ENCODE data around the gene LTC4S. TPM values are rescaled to one million over a fixed set of nuclear protein-coding genes. Genes with fewer than 3 reads are reported as not detected.

LTC4S gene
- total and polyA plus RNA-seq, 2 experiments from 2014 or later: 3.7 TPM; not detected in 1

GRCh38 chr5:179781846-179782245 lies 11.9 kb upstream of the LTC4S start:
- DNase-seq (ENCODE audit: low spot score): no peak
- Histone ChIP-seq H3K79me2 (no peaks in the 10 kb centered on the region), H4K20me1 (ENCODE audit: insufficient read depth, poor library complexity, severe bottlenecking) (no peaks in the 10 kb centered on the region), H3K36me3 (replicated peaks; ENCODE audit: insufficient read depth, low read depth) (no peaks in the 10 kb centered on the region), H3K4me1 (ENCODE audit: insufficient read depth) (no peaks in the 10 kb centered on the region), H3K9me3 (ENCODE audit: low read depth) (no peaks in the 10 kb centered on the region), H3K27me3 (no peaks in the 10 kb centered on the region), H3K27ac (no peak overlapping the region), H3K4me2 (no peak overlapping the region), H3K9me2 (replicated peaks; ENCODE audit: insufficient read depth) (no peaks in the 10 kb centered on the region), H2AFZ (no peak overlapping the region), H3K4me3 (no peak overlapping the region)
- 93% methylated on average over 4 of the region's 4 CpGs for WGBS (ENCODE audit: low lambda C conversion rate, missing lambda C conversion rate)
- TF ChIP-seq EZH2 (IDR thresholded peaks at IDR 0.05; ENCODE audit: borderline replicate concordance) (no peak), CTCF (IDR thresholded peaks at IDR 0.05; ENCODE audit: poor library complexity) (no peak), EZH2phosphoT487 (IDR thresholded peaks at IDR 0.05; ENCODE audit: low read depth, severe bottlenecking, unreplicated experiment) (no peak)

- H3K4me1 ChIP-seq (ENCODE audit: insufficient read depth): no peaks in the 10 kb centered on the region
- H3K9me3 ChIP-seq (ENCODE audit: low read depth): no peaks in the 10 kb centered on the region
- TF ChIP-seq EZH2 (IDR thresholded peaks at IDR 0.05; ENCODE audit: borderline replicate concordance): no peak
- no peak for TF ChIP-seq CTCF (IDR thresholded peaks at IDR 0.05; ENCODE audit: poor library complexity)
- no peak for TF ChIP-seq EZH2phosphoT487 (IDR thresholded peaks at IDR 0.05; ENCODE audit: low read depth, severe bottlenecking, unreplicated experiment)
- no peak overlapping the region for H3K4me3 ChIP-seq
- DNase-seq (ENCODE audit: low spot score): no peak
- no peak overlapping the region for H3K27ac ChIP-seq
- no peaks in the 10 kb centered on the region for H3K27me3 ChIP-seq
- no peaks in the 10 kb centered on the region for H4K20me1 ChIP-seq (ENCODE audit: insufficient read depth, poor library complexity, severe bottlenecking)
- no peaks in the 10 kb centered on the region for H3K36me3 ChIP-seq (replicated peaks; ENCODE audit: insufficient read depth, low read depth)
- no peaks in the 10 kb centered on the region for H3K9me2 ChIP-seq (replicated peaks; ENCODE audit: insufficient read depth)
- 93% methylated on average over 9 of the region's 9 CpGs for WGBS (ENCODE audit: low lambda C conversion rate, missing lambda C conversion rate)
- no peak overlapping the region for H3K4me2 ChIP-seq
- no peaks in the 10 kb centered on the region for H3K79me2 ChIP-seq
- no peak overlapping the region for H2AFZ ChIP-seq
Measured at GRCh38 chr5:179783128-179783527, 10.7 kb upstream of the LTC4S start.

GRCh38 chr5:179786861-179787260 lies 6.9 kb upstream of the LTC4S start:
- no peaks in the 10 kb centered on the region for H3K9me3 ChIP-seq (ENCODE audit: low read depth)
- no peak overlapping the region for H3K4me2 ChIP-seq
- DNase-seq (ENCODE audit: low spot score): no peak
- no peaks in the 10 kb centered on the region for H3K4me1 ChIP-seq (ENCODE audit: insufficient read depth)
- H3K79me2 ChIP-seq: no peaks in the 10 kb centered on the region
- H2AFZ ChIP-seq: no peak overlapping the region
- no peak overlapping the region for H3K27ac ChIP-seq
- no peaks in the 10 kb centered on the region for H3K27me3 ChIP-seq
- 89% methylated on average over 12 of the region's 12 CpGs for WGBS (ENCODE audit: low lambda C conversion rate, missing lambda C conversion rate)
- no peaks in the 10 kb centered on the region for H4K20me1 ChIP-seq (ENCODE audit: insufficient read depth, poor library complexity, severe bottlenecking)
- no peak overlapping the region for H3K4me3 ChIP-seq
- H3K9me2 ChIP-seq (replicated peaks; ENCODE audit: insufficient read depth): no peaks in the 10 kb centered on the region
- H3K36me3 ChIP-seq (replicated peaks; ENCODE audit: insufficient read depth, low read depth): no peaks in the 10 kb centered on the region
- TF ChIP-seq EZH2 (IDR thresholded peaks at IDR 0.05; ENCODE audit: borderline replicate concordance): no peak
- no peak for TF ChIP-seq CTCF (IDR thresholded peaks at IDR 0.05; ENCODE audit: poor library complexity)
- no peak for TF ChIP-seq EZH2phosphoT487 (IDR thresholded peaks at IDR 0.05; ENCODE audit: low read depth, severe bottlenecking, unreplicated experiment)

Data from hepatocyte (in vitro differentiated cells).